Ovary (tissue), 3 donors: ENCODE results near the gene TCEAL6.
"Not testable (repeated sequence)": the region's sequence is repeated elsewhere in the genome, so short reads cannot be mapped to it uniquely, and the experiment has no call there.

Source experiments
- CTCF ChIP-seq, 3 donors: fragments of 450-650 bp in 2 of 3; fragments of 200-600 bp in 1 of 3; IDR thresholded peaks; one replicate each; pipeline versions ENCODE4 v1.5.1 to v1.8.0; 2016 to 2022; ENCODE audit warnings: antibody characterized with exemption in 3 of 3, mild to moderate bottlenecking in 1 of 3
- EP300 ChIP-seq: sonication (generic); formaldehyde crosslinking; IDR thresholded peaks from one replicate; pipeline ENCODE4 v1.6.1; 2017; ENCODE audit warnings: antibody characterized with exemption
- POLR2A ChIP-seq: fragments of 450-650 bp; IDR thresholded peaks from one replicate; pipeline ENCODE4 v1.6.1; 2017; ENCODE audit warnings: antibody characterized with exemption, mild to moderate bottlenecking, moderate library complexity
- donor health status: DM: no; HTN: no; CAD: no.

DNA sequence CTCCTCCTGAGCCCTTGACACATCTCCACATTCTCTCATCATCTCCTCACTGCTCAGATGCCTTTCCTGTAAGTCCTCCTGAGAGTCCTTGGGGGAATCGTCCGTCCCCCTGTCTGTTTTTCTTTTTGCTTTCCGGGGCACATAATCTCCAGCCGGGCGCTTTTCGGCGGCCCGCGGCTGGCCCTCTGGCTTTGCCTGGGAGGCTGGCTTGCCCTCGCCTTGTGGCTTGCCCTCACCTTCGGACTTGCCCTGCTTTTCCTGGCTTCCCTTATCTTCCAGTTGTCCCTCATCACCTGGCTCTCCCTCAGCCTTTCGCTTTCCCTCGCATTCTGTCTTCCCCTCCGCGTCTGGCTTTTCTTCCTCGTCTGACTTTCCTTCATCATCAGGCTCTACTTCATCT, 1.4 kb downstream of the TCEAL6 start:
- TF ChIP-seq CTCF (IDR thresholded peaks at IDR 0.05); POLR2A; EP300: not testable (repeated sequence)
